Right lung (tissue), 5 donors: ENCODE data around the gene SH3D19. TPM values are rescaled to one million over a fixed set of nuclear protein-coding genes. Genes with fewer than 3 reads are reported as not detected.
"Not testable (repeated sequence)": the region's sequence is repeated elsewhere in the genome, so short reads cannot be mapped to it uniquely, and the experiment has no call there.

Source experiments
- DNase-seq, 2 donors: peaks; one replicate each; pipeline ENCODE4 v3.0.0-alpha.2; 2013
- polyA plus RNA-seq, 5 donors: library from polyadenylated mRNA; unstranded; fragments of 120-200 nt; gene quantifications; one replicate each; pipeline versions ENCODE4 v1.2.1 to v1.2.3, GENCODE V29; 2013; ENCODE audit warnings: inconsistent platforms in 1 of 5, low replicate concordance in 1 of 5; ENCODE audit not compliant: insufficient read length in 5 of 5, insufficient read depth in 1 of 5

Gene SH3D19
- polyA plus RNA-seq, 5 donors: 41.0 to 63.1 (median 54.0) TPM

GRCh38 chr4:151157543-151157942 lies 167.9 kb downstream of the SH3D19 start:
- DNase-seq: no peak

- no peak for DNase-seq
Observed at GRCh38 chr4:151153585-151153984, 171.8 kb downstream of the SH3D19 start.

- no peak for DNase-seq
Observed at GRCh38 chr4:151152028-151152427, 173.4 kb downstream of the SH3D19 start.

GRCh38 chr4:151150821-151151580 lies 174.4 kb downstream of the SH3D19 start:
- DNase-seq: no peak

GRCh38 chr4:151148261-151148660 lies 177.1 kb downstream of the SH3D19 start:
- no peak for DNase-seq

GRCh38 chr4:151147000-151147399 lies 178.4 kb downstream of the SH3D19 start:
- no peak for DNase-seq

- no peak for DNase-seq
Observed at GRCh38 chr4:151144329-151145072, 180.9 kb downstream of the SH3D19 start.

GRCh38 chr4:151143811-151144210 lies 181.6 kb downstream of the SH3D19 start:
- no peak for DNase-seq

GRCh38 chr4:151143162-151143561 lies 182.2 kb downstream of the SH3D19 start:
- no peak for DNase-seq

GRCh38 chr4:151142758-151143157 lies 182.6 kb downstream of the SH3D19 start:
- DNase-seq: no peak

- DNase-seq: no peak
Observed at GRCh38 chr4:151139814-151140213, 185.6 kb downstream of the SH3D19 start.

GRCh38 chr4:151136048-151136447 lies 189.4 kb downstream of the SH3D19 start:
- not testable (repeated sequence) for DNase-seq

GRCh38 chr4:151133311-151133710 lies 192.1 kb downstream of the SH3D19 start:
- no peak for DNase-seq

- no peak for DNase-seq
Observed at GRCh38 chr4:151129796-151130195, 195.6 kb downstream of the SH3D19 start.

- peak; percentile 51 to 70 for DNase-seq
Observed at GRCh38 chr4:151117371-151117962, 207.9 kb downstream of the SH3D19 start.

GRCh38 chr4:151114986-151115385 lies 210.4 kb downstream of the SH3D19 start:
- DNase-seq: no peak

GRCh38 chr4:151114338-151114737 lies 211.1 kb downstream of the SH3D19 start:
- DNase-seq: peak; percentile 60 to 61

- DNase-seq: no peak
Observed at GRCh38 chr4:151110236-151110635, 215.2 kb downstream of the SH3D19 start.

- no peak for DNase-seq
Observed at GRCh38 chr4:151107063-151107462, 218.3 kb downstream of the SH3D19 start.

GRCh38 chr4:151105454-151106032 lies 219.9 kb downstream of the SH3D19 start:
- DNase-seq: no peak

- no peak for DNase-seq
Observed at GRCh38 chr4:151104621-151105020, 220.8 kb downstream of the SH3D19 start.

- no peak for DNase-seq
Observed at GRCh38 chr4:151103758-151104157, 221.6 kb downstream of the SH3D19 start.
